HG03196 (cell line): ENCODE results near the gene STOX1.
"Not testable (repeated sequence)": the region's sequence is repeated elsewhere in the genome, so short reads cannot be mapped to it uniquely, and the experiment has no call there.

Experiments
- ATAC-seq: cut with Tn5 transposase; IDR thresholded peaks from one replicate; pipeline ENCODE4 v1.9.1; 2021; ENCODE audit not compliant: unreplicated experiment

Gene STOX1

GRCh38 chr10:68829521-68829920 lies 2.2 kb downstream of the STOX1 start:
- ATAC-seq = no peak

GRCh38 chr10:68829952-68830351 lies 2.6 kb downstream of the STOX1 start:
- ATAC-seq = no peak

- ATAC-seq = no peak
Observed at GRCh38 chr10:68831961-68832455, 4.7 kb downstream of the STOX1 start.

GRCh38 chr10:68832601-68833000 lies 5.3 kb downstream of the STOX1 start:
- no peak for ATAC-seq

- ATAC-seq = no peak
Observed at GRCh38 chr10:68837626-68838322, 10.4 kb downstream of the STOX1 start.

GRCh38 chr10:68840650-68841049 lies 13.3 kb downstream of the STOX1 start:
- not testable (repeated sequence) for ATAC-seq

GRCh38 chr10:68848281-68848680 lies 20.9 kb downstream of the STOX1 start:
- no peak for ATAC-seq

- ATAC-seq = no peak
Observed at GRCh38 chr10:68848806-68849205, 21.5 kb downstream of the STOX1 start.

GRCh38 chr10:68856352-68856751 lies 29.0 kb downstream of the STOX1 start:
- ATAC-seq = no peak

- ATAC-seq = no peak
Observed at GRCh38 chr10:68857005-68857404, 29.7 kb downstream of the STOX1 start.

GRCh38 chr10:68861253-68861652 lies 33.9 kb downstream of the STOX1 start:
- ATAC-seq = no peak

GRCh38 chr10:68864611-68865010 lies 37.3 kb downstream of the STOX1 start:
- ATAC-seq = no peak

- ATAC-seq = not testable (repeated sequence)
Observed at GRCh38 chr10:68868173-68868572, 40.8 kb downstream of the STOX1 start.

GRCh38 chr10:68869623-68870022 lies 42.3 kb downstream of the STOX1 start:
- no peak for ATAC-seq

- ATAC-seq = no peak
Observed at GRCh38 chr10:68870061-68870460, 42.7 kb downstream of the STOX1 start.

- ATAC-seq = no peak
Observed at GRCh38 chr10:68870545-68871104, 43.3 kb downstream of the STOX1 start.

- no peak for ATAC-seq
Observed at GRCh38 chr10:68871105-68871711, 43.9 kb downstream of the STOX1 start.

- no peak for ATAC-seq
Observed at GRCh38 chr10:68871731-68872342, 44.5 kb downstream of the STOX1 start.

GRCh38 chr10:68876246-68877138 lies 49.2 kb downstream of the STOX1 start:
- ATAC-seq = no peak

GRCh38 chr10:68877482-68878110 lies 50.3 kb downstream of the STOX1 start:
- ATAC-seq = no peak
